HepG2 (cell line): ENCODE data around the gene PYCR2. TPM values are rescaled to one million over a fixed set of nuclear protein-coding genes. Genes with fewer than 3 reads are reported as not detected.

Experiments used
- ATAC-seq: fragments of 200-7000 bp; cut with Tn5 transposase; 3 replicates; pipeline ENCODE4 v1.9.1; 2020; ENCODE audit warnings: mild to moderate bottlenecking, moderate library complexity
- BruUV-seq: library from RNA; stranded (reverse); fragments of 400-500 nt; replicated peaks from 2 replicates; lab custom pipeline; 2021; lab: Mats Ljungman, UMichigan
- CTCF ChIA-PET: fragments of 300-600 bp; formaldehyde crosslinking; extraction: SDS; loops from one replicate; lab custom pipeline; 2021; ENCODE audit warnings: low total read pairs, inconsistent platforms, low intra/inter-chr PET ratio; lab: Yijun Ruan, JAX
- POLR2A ChIA-PET: fragments of 350-600 bp; sonication (Branson Sonifier 250); formaldehyde crosslinking; loops from one replicate; lab custom pipeline; 2020; ENCODE audit warnings: antibody characterized with exemption, inconsistent platforms; lab: Yijun Ruan, JAX
- DNase-seq: peaks from one replicate; pipeline ENCODE4 v3.0.0-alpha.2; 2015; ENCODE audit warnings: low spot score
- FAIRE-seq: peaks from 3 replicates; lab custom pipeline; 2011; peaks lifted over from hg19 to GRCh38; lab: Jason Lieb, UNC
- H2AFZ ChIP-seq: one replicate; pipeline ENCODE4 v1.6.1; 2011; ENCODE audit warnings: low read length, inconsistent platforms
- H3K27ac ChIP-seq: fragments of 300-600 bp; 3 replicates; pipeline ENCODE4 v1.8.0; 2011; ENCODE audit warnings: mixed run types, mild to moderate bottlenecking, mixed read lengths, low read length, inconsistent platforms; ENCODE audit not compliant: insufficient read depth; ENCODE audit errors: extremely low read length
- H3K27me3 ChIP-seq, 2 experiments: fragments of 200-600 bp in 1 of 2; 2 replicates in 1 of 2; 3 replicates in 1 of 2; pipeline versions ENCODE4 v1.6.0 to v1.8.0; 2011; ENCODE audit warnings: low read length in 2 of 2, mild to moderate bottlenecking in 2 of 2, moderate library complexity in 2 of 2, inconsistent platforms in 1 of 2; ENCODE audit not compliant: insufficient read depth in 2 of 2, control insufficient read depth in 1 of 2
- H3K36me3 ChIP-seq, 2 experiments: fragments of 200-600 bp in 1 of 2; replicated peaks in 1 of 2; 2 replicates in 1 of 2; 3 replicates in 1 of 2; pipeline versions ENCODE4 v1.5.1 to v1.8.0; 2011; ENCODE audit warnings: low read length in 2 of 2, inconsistent platforms in 1 of 2; ENCODE audit not compliant: insufficient read depth in 2 of 2, control insufficient read depth in 1 of 2
- H3K4me1 ChIP-seq: 2 replicates; pipeline ENCODE4 v1.5.1; 2012; ENCODE audit warnings: low read length, inconsistent platforms; ENCODE audit not compliant: insufficient read depth
- H3K4me2 ChIP-seq: 2 replicates; pipeline ENCODE4 v1.6.0; 2011; ENCODE audit warnings: low read depth, low read length, inconsistent platforms
- H3K4me3 ChIP-seq, 3 experiments: fragments of 200-600 bp in 1 of 3; sonication (generic), shearing (Covaris generic) in 1 of 3; replicated peaks in 1 of 3; 2 replicates each; pipeline ENCODE4 v1.5.1; 2011 to 2016; ENCODE audit warnings: low read length in 3 of 3, inconsistent platforms in 2 of 3, low read depth in 2 of 3, mild to moderate bottlenecking in 2 of 3, control low read depth in 1 of 3, mixed read lengths in 1 of 3; ENCODE audit not compliant: insufficient read depth in 1 of 3
- H3K79me2 ChIP-seq: one replicate; pipeline ENCODE4 v1.6.1; 2011; ENCODE audit warnings: low read length, inconsistent platforms; ENCODE audit not compliant: insufficient read depth
- H3K9ac ChIP-seq: 2 replicates; pipeline ENCODE4 v1.6.0; 2011; ENCODE audit warnings: mild to moderate bottlenecking, low read depth, low read length, inconsistent platforms; ENCODE audit not compliant: insufficient read depth
- H3K9me3 ChIP-seq: 2 replicates; pipeline ENCODE4 v1.5.1; 2012; ENCODE audit warnings: mild to moderate bottlenecking, low read length
- H4K20me1 ChIP-seq: 2 replicates; pipeline ENCODE4 v1.6.0; 2011; ENCODE audit warnings: inconsistent platforms, mild to moderate bottlenecking, low read length, moderate library complexity; ENCODE audit not compliant: insufficient read depth
- GABPB1 ChIP-seq: IDR thresholded peaks from 2 replicates; pipeline ENCODE4 v1.6.1; 2016; ENCODE audit warnings: mild to moderate bottlenecking, missing genetic modification reagents, moderate library complexity, missing compliant biosample characterization
- GPBP1L1 ChIP-seq: sonication (generic); formaldehyde crosslinking; IDR thresholded peaks from 2 replicates; pipeline ENCODE4 v1.5.0; 2020; ENCODE audit warnings: mild to moderate bottlenecking, missing genetic modification reagents
- MLLT10 ChIP-seq: sonication (generic); formaldehyde crosslinking; IDR thresholded peaks from 2 replicates; pipeline ENCODE4 v1.4.0; 2020; ENCODE audit warnings: missing genetic modification reagents
- NR2F6 ChIP-seq, 2 experiments: IDR thresholded peaks; 2 replicates each; pipeline ENCODE4 v1.6.1; 2016; ENCODE audit warnings: antibody characterized with exemption in 1 of 2, mild to moderate bottlenecking in 1 of 2
- PITX1 ChIP-seq: sonication (generic); formaldehyde crosslinking; IDR thresholded peaks from 2 replicates; pipeline ENCODE4 v1.5.1; 2020; ENCODE audit warnings: mild to moderate bottlenecking, missing genetic modification reagents
- ZNF652 ChIP-seq: IDR thresholded peaks from 2 replicates; pipeline ENCODE4 v1.6.1; 2016; ENCODE audit warnings: low read depth, borderline replicate concordance
- ZSCAN12 ChIP-seq: sonication (generic); formaldehyde crosslinking; IDR thresholded peaks from 2 replicates; pipeline ENCODE4 v1.9.0; 2021; ENCODE audit warnings: mild to moderate bottlenecking, missing genetic modification reagents
- WGBS: methylation state at CpG from one replicate; pipeline ENCODE4 v1.1.6; 2017; ENCODE audit warnings: low lambda C conversion rate; 5-methylcytosine and 5-hydroxymethylcytosine counted together
- in situ Hi-C: cut with HindIII; loops from 2 replicates; pipeline ENCODE4 v1.10.0; 2017; ENCODE audit warnings: low pct_unique_long_range_greater_than_20kb; ENCODE audit not compliant: extremely low pct_ligation_motif_present
- intact Hi-C: fragments of 100-400 bp; cut with micrococcal nuclease; formaldehyde crosslinking; loops from one replicate; pipeline ENCODE4 v1.10.0; 2022; ENCODE audit not compliant: unreplicated experiment
- polyA plus RNA-seq, 8 experiments: library from polyadenylated mRNA; depleted of rRNA in 3 of 8; stranded (reverse) in 7 of 8; unstranded in 1 of 8; fragments of >200 nt; fragmentation: Illumina TruSeq in 4 of 8; extraction: Trizol in 4 of 8; gene quantifications; 2 replicates each; pipeline versions ENCODE4 v1.2.1 to v1.2.3, GENCODE V29; 2011 to 2016; ENCODE audit warnings: low read depth in 4 of 8, missing spikeins in 1 of 8, mixed read lengths in 1 of 8; ENCODE audit not compliant: insufficient read depth in 1 of 8
- total RNA-seq, 5 experiments: library from RNA; depleted of rRNA; stranded (reverse); fragments of >200 nt; fragmentation: Illumina TruSeq; extraction: Trizol; gene quantifications; 2 replicates each; pipeline ENCODE4 v1.2.3, GENCODE V29; 2016; ENCODE audit warnings: low read depth in 1 of 5
- TF ChIP-seq, protein P1 (sequence below): sonication (generic); formaldehyde crosslinking; IDR thresholded peaks from 2 replicates; pipeline ENCODE4 v1.5.0; 2020; ENCODE audit warnings: mild to moderate bottlenecking, missing genetic modification reagents
- TF ChIP-seq, protein P2 (sequence below): sonication (generic); formaldehyde crosslinking; IDR thresholded peaks from 2 replicates; pipeline ENCODE4 v1.4.0; 2020; ENCODE audit warnings: mild to moderate bottlenecking, missing genetic modification reagents
- TF ChIP-seq, protein P3 (sequence below): sonication (generic); formaldehyde crosslinking; IDR thresholded peaks from 2 replicates; pipeline ENCODE4 v1.4.0; 2020; ENCODE audit warnings: missing genetic modification reagents, low read depth, mild to moderate bottlenecking, borderline replicate concordance

PYCR2 gene
- total and polyA plus RNA-seq, 2 of the 13 experiments (the other 11 are each of a cell fraction or from before 2014, with no cell fraction given): 47.2 to 47.8 TPM

DNA sequence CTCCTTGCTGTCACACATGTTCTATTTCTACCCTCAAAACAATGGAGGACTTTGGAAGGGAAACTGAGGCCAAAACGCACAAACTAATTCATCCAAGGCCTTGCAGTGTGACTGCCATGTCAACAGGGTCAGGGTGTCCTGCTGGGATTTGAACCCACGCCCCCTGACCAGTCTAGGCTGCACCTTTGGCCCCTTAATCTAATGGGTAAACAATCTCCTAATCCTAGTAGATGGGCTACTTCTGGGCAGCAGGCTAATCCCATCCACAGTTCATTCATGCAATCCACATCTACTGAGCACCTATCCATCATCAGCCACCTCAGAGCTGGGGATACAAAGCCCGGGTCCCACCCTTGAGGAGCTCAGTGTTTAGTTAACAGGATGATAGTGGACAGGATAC lies 34.0 kb upstream of the PYCR2 start:
- in situ Hi-C loops: loop anchor here (25.0 kb wide), 1 partner anchor 646 kb away; no protein-coding TSS in a partner anchor
- TF ChIP-seq GPBP1L1 (CRISPR knock-in tag): no peak
- TF ChIP-seq, protein P1, sequence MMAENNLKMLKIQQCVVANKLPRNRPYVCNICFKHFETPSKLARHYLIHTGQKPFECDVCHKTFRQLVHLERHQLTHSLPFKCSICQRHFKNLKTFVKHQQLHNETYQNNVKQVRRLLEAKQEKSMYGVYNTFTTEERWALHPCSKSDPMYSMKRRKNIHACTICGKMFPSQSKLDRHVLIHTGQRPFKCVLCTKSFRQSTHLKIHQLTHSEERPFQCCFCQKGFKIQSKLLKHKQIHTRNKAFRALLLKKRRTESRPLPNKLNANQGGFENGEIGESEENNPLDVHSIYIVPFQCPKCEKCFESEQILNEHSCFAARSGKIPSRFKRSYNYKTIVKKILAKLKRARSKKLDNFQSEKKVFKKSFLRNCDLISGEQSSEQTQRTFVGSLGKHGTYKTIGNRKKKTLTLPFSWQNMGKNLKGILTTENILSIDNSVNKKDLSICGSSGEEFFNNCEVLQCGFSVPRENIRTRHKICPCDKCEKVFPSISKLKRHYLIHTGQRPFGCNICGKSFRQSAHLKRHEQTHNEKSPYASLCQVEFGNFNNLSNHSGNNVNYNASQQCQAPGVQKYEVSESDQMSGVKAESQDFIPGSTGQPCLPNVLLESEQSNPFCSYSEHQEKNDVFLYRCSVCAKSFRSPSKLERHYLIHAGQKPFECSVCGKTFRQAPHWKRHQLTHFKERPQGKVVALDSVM: 0 out of 2 replicates have a peak, but pooled peaks have one; percentile 6
- no peak for TF ChIP-seq ZSCAN12 (CRISPR knock-in tag)
- TF ChIP-seq ZNF652 (CRISPR knock-in tag): no peak
- TF ChIP-seq, protein P2, sequence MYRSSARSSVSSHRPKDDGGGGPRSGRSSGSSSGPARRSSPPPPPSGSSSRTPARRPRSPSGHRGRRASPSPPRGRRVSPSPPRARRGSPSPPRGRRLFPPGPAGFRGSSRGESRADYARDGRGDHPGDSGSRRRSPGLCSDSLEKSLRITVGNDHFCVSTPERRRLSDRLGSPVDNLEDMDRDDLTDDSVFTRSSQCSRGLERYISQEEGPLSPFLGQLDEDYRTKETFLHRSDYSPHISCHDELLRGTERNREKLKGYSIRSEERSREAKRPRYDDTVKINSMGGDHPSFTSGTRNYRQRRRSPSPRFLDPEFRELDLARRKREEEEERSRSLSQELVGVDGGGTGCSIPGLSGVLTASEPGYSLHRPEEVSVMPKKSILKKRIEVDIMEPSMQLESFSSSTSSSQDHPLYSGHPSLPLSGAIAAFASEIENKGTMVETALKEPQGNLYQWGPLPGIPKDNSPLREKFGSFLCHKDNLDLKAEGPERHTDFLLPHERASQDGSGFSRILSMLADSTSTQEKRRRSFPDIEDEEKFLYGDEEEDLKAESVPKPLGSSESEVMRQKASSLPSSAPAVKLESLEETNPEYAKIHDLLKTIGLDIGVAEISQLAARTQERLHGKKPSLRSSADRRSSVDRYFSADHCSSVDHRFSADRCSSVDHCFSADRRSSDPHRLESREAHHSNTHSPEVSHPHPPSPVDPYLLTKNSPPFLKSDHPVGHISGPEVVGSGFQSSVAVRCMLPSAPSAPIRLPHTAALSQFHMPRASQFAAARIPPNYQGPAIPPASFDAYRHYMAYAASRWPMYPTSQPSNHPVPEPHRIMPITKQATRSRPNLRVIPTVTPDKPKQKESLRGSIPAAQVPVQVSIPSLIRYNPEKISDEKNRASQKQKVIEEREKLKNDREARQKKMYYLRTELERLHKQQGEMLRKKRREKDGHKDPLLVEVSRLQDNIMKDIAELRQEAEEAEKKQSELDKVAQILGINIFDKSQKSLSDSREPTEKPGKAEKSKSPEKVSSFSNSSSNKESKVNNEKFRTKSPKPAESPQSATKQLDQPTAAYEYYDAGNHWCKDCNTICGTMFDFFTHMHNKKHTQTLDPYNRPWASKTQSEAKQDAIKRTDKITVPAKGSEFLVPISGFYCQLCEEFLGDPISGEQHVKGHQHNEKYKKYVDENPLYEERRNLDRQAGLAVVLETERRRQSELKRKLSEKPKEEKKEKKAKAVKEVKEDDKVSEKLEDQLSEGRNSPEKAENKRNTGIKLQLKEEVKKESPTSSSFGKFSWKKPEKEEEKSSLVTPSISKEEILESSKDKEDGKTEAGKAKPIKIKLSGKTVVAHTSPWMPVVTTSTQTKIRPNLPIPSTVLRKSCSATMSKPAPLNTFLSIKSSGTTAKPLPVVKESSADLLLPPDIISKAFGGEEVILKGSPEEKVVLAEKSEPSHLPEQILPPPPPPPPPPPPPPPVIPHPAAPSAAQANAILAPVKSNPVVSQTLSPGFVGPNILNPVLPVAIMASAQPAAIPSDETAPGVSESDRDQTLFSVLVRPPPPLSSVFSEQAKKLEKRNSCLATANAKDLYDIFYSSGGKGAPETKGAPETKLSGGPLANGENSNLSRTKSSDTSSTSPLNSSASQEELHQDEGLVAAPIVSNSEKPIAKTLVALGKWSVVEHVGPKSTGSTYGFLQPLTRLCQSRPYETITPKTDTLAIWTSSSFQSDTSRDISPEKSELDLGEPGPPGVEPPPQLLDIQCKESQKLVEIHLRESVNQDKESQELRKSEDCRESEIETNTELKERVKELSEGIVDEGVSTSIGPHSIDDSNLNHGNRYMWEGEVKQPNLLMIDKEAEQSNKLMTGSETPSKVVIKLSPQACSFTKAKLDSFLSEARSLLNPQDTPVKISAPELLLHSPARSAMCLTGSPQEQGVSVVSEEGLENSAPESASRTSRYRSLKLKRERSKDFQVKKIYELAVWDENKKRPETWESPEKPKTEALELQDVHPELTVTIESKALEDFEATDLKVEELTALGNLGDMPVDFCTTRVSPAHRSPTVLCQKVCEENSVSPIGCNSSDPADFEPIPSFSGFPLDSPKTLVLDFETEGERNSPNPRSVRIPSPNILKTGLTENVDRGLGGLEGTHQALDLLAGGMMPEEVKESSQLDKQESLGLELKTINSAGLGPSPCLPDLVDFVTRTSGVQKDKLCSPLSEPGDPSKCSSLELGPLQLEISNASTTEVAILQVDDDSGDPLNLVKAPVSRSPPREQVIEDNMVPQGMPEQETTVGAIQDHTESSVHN (CRISPR knock-in tag): no peak
- peak; percentile 64 for TF ChIP-seq PITX1
- no peak for TF ChIP-seq MLLT10 (CRISPR knock-in tag)
- TF ChIP-seq NR2F6 (IDR thresholded peaks at IDR 0.05): no peak
- TF ChIP-seq NR2F6 (CRISPR knock-in tag; IDR thresholded peaks at IDR 0.05): peak; percentile 16; the same call in 1 of the 2 replicates
- TF ChIP-seq, protein P3, sequence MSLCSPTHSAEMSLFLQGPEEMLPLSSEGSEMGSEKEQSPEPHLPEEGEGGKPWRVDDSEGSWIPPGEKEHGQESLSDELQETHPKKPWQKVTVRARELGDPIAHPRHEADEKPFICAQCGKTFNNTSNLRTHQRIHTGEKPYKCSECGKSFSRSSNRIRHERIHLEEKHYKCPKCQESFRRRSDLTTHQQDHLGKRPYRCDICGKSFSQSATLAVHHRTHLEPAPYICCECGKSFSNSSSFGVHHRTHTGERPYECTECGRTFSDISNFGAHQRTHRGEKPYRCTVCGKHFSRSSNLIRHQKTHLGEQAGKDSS (CRISPR knock-in tag): no peak
- no peak for TF ChIP-seq GABPB1 (CRISPR knock-in tag)

More for the DNA sequence above, 34.0 kb upstream of the PYCR2 start:
- Histone ChIP-seq H3K9me3 (no peaks in the 10 kb centered on the region), H2AFZ (no peak overlapping the region), H3K36me3 (no peaks in the 10 kb centered on the region), H3K4me3 (no peak overlapping the region), H3K4me1 (peaks cover 8% of the 10 kb centered on the region), H3K27me3 (no peaks in the 10 kb centered on the region), H3K27ac (no peak overlapping the region), H3K4me2 (no peak overlapping the region), H4K20me1 (no peaks in the 10 kb centered on the region), H3K9ac (no peak overlapping the region), H3K79me2 (no peaks in the 10 kb centered on the region)
- POLR2A ChIA-PET: no interaction called here
- intact Hi-C loops: no loop called here
- FAIRE-seq: no peak
- 9% methylated on average over 3 of the region's 3 CpGs for WGBS
- DNase-seq: no peak
- BruUV-seq: no TSS peak
- peak; percentile 29; the same call in 1 of the 3 replicates for ATAC-seq
- CTCF ChIA-PET: no interaction called here
